SU-DHL-6 (cell line): Measurements from ENCODE around the gene PNMA8B.

Experiments
- H2AFZ ChIP-seq: fragments of 200-600 bp; sonication (generic); 2 replicates; pipeline ENCODE4 v1.6.1; 2014; ENCODE audit warnings: low read depth, mild to moderate bottlenecking, moderate library complexity, mixed read lengths, antibody characterized with exemption, low read length; ENCODE audit not compliant: severe bottlenecking
- H3F3A ChIP-seq: fragments of 200-600 bp; shearing (Covaris generic); 2 replicates; pipeline ENCODE4 v1.6.0; 2016; ENCODE audit warnings: antibody characterized with exemption, mild to moderate bottlenecking; ENCODE audit not compliant: insufficient read depth
- H3K27ac ChIP-seq: fragments of 200-600 bp; sonication (generic); 2 replicates; pipeline ENCODE4 v1.5.1; 2016; ENCODE audit warnings: low read depth, mild to moderate bottlenecking, low read length, moderate library complexity, mixed read lengths
- H3K27me3 ChIP-seq: fragments of 200-600 bp; sonication (generic), shearing (Covaris generic); 2 replicates; pipeline ENCODE4 v1.6.0; 2014; ENCODE audit warnings: mild to moderate bottlenecking, low read length
- H3K36me3 ChIP-seq: fragments of 200-600 bp; sonication (generic); 2 replicates; pipeline ENCODE4 v1.6.1; 2014; ENCODE audit warnings: mild to moderate bottlenecking, low read length, mixed read lengths
- H3K4me2 ChIP-seq: fragments of 300-600, 200-600 bp; shearing (Covaris generic), sonication (generic); 2 replicates; pipeline ENCODE4 v1.6.0; 2014; ENCODE audit warnings: low read length, low read depth, mild to moderate bottlenecking; ENCODE audit not compliant: poor library complexity, severe bottlenecking
- H3K4me3 ChIP-seq: fragments of 200-600 bp; sonication (generic); 2 replicates; pipeline ENCODE4 v1.5.1; 2014; ENCODE audit warnings: antibody characterized with exemption, low read length, mild to moderate bottlenecking, mixed read lengths; ENCODE audit not compliant: insufficient read depth, poor library complexity, severe bottlenecking
- H3K79me2 ChIP-seq: fragments of 200-600 bp; sonication (generic); 2 replicates; pipeline ENCODE4 v1.6.1; 2014; ENCODE audit warnings: mild to moderate bottlenecking, low read length, moderate library complexity; ENCODE audit not compliant: insufficient read depth
- H3K9ac ChIP-seq: fragments of 200-600 bp; sonication (generic); 2 replicates; pipeline ENCODE4 v1.7.0; 2014; ENCODE audit warnings: mild to moderate bottlenecking, low read length
- H3K9me2 ChIP-seq: fragments of 200-600 bp; sonication (generic); replicated peaks from 2 replicates; pipeline ENCODE4 v1.6.1; 2014; ENCODE audit warnings: low read length; ENCODE audit not compliant: insufficient read depth
- H3K9me3 ChIP-seq: fragments of 200-600 bp; sonication (generic); 2 replicates; pipeline ENCODE4 v1.6.1; 2014; ENCODE audit warnings: low read length, mixed read lengths; ENCODE audit not compliant: insufficient read depth
- H4K20me1 ChIP-seq: fragments of 200-600 bp; sonication (generic); 2 replicates; pipeline ENCODE4 v1.6.1; 2014; ENCODE audit warnings: low read depth, mild to moderate bottlenecking, antibody characterized with exemption, low read length, moderate library complexity, mixed read lengths
- CTCF ChIP-seq: fragments of 200-600 bp; sonication (generic); IDR thresholded peaks from one replicate; pipeline ENCODE4 v1.5.1; 2017; ENCODE audit warnings: antibody characterized with exemption, mild to moderate bottlenecking, low read length, moderate library complexity; ENCODE audit not compliant: insufficient read depth, poor library complexity, severe bottlenecking
- EZH2phosphoT487 ChIP-seq: fragments of 200-600 bp; sonication (generic), shearing (Covaris generic); conservative IDR thresholded peaks from 2 replicates; pipeline ENCODE4 v1.6.1; 2018; ENCODE audit warnings: mild to moderate bottlenecking, antibody characterized with exemption, low read length, moderate library complexity, mixed read lengths

The PNMA8B gene

GRCh38 chr19:46511237-46511636 is 15.6 kb upstream of the PNMA8B start:
- Histone ChIP-seq H3K4me3 (no peak overlapping the region), H3K36me3 (no peaks in the 10 kb centered on the region), H3K27ac (no peak overlapping the region), H3K4me2 (no peak overlapping the region), H3K9ac (no peak overlapping the region), H4K20me1 (no peaks in the 10 kb centered on the region), H3K79me2 (no peaks in the 10 kb centered on the region), H3F3A (no peaks in the 10 kb centered on the region), H2AFZ (no peak overlapping the region), H3K9me2 (no peaks in the 10 kb centered on the region), H3K9me3 (no peaks in the 10 kb centered on the region), H3K27me3 (no peaks in the 10 kb centered on the region)
- TF ChIP-seq EZH2phosphoT487 (no peak), CTCF (no peak)

- Histone ChIP-seq H3F3A (no peaks in the 10 kb centered on the region), H3K4me2 (no peak overlapping the region), H3K27ac (no peak overlapping the region), H3K36me3 (no peaks in the 10 kb centered on the region), H3K9me3 (no peaks in the 10 kb centered on the region), H2AFZ (no peak overlapping the region), H3K27me3 (no peaks in the 10 kb centered on the region), H3K9ac (no peak overlapping the region), H3K9me2 (no peaks in the 10 kb centered on the region), H3K79me2 (no peaks in the 10 kb centered on the region), H3K4me3 (no peak overlapping the region), H4K20me1 (no peaks in the 10 kb centered on the region)
- TF ChIP-seq EZH2phosphoT487 = no peak
- no peak for TF ChIP-seq CTCF
Measured at GRCh38 chr19:46508206-46508605, 12.5 kb upstream of the PNMA8B start.

- Histone ChIP-seq H2AFZ (no peak overlapping the region), H3F3A (no peaks in the 10 kb centered on the region), H3K36me3 (no peaks in the 10 kb centered on the region), H3K4me2 (no peak overlapping the region), H3K9me2 (no peaks in the 10 kb centered on the region), H3K27me3 (no peaks in the 10 kb centered on the region), H4K20me1 (no peaks in the 10 kb centered on the region), H3K79me2 (no peaks in the 10 kb centered on the region), H3K27ac (no peak overlapping the region), H3K9ac (no peak overlapping the region), H3K9me3 (no peaks in the 10 kb centered on the region), H3K4me3 (no peak overlapping the region)
- TF ChIP-seq EZH2phosphoT487 (no peak), CTCF (no peak)
Measured at GRCh38 chr19:46503848-46504453, 8.3 kb upstream of the PNMA8B start.
